GM18505 (cell line): Measurements from ENCODE around the gene RBM33.
"Not testable (repeated sequence)": the region's sequence is repeated elsewhere in the genome, so short reads cannot be mapped to it uniquely, and the experiment has no call there.

Source experiments
- ATAC-seq: cut with Tn5 transposase; IDR thresholded peaks from one replicate; pipeline ENCODE4 v1.9.1; 2021; ENCODE audit not compliant: unreplicated experiment
- POLR2A ChIP-seq: IDR thresholded peaks from 4 replicates; pipeline ENCODE4 v1.6.1; 2011; ENCODE audit warnings: borderline replicate concordance; ENCODE audit not compliant: insufficient read depth, insufficient read length; ENCODE audit errors: extremely low read depth

Gene RBM33

DNA sequence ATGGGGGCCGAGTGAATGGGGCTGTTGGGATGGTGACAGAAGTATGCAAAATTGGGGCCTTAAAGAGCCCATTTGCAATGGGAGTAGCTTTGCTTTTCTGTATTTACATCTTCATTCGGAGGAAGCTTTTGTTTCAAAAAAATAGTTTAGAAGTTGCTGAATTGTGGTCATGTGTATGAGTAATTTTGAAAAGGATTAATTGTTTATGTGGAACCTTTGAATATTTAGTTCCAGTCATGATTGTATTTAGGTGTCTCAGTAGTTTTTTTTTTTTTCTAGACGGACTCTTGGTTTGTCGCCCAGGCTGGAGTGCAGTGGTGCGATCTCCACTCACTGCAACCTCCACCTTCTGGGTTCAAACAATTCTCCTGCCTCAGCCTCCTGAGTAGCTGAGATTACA is 37.2 kb downstream of the RBM33 start:
- no peak for TF ChIP-seq POLR2A
- ATAC-seq = no peak

DNA sequence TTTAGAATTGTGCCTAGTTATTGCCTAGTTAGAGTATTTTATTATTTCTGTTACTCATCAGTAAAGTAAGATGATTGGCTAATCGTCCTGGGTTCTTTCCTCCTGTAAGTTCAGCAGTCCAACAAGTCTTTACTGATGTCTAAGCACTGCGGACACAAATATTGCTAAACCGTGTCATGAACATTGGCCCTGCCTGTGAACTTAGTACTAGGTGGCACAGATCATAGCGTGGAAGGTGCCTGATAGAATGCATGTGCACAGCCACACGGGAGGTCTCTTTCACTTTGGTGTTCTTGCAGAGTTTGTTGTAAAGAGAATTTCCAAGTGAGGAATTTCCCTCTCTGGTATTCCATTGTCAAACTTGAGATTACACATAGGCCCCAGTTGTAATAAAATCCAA is 38.0 kb downstream of the RBM33 start:
- no peak for ATAC-seq
- no peak for TF ChIP-seq POLR2A

DNA sequence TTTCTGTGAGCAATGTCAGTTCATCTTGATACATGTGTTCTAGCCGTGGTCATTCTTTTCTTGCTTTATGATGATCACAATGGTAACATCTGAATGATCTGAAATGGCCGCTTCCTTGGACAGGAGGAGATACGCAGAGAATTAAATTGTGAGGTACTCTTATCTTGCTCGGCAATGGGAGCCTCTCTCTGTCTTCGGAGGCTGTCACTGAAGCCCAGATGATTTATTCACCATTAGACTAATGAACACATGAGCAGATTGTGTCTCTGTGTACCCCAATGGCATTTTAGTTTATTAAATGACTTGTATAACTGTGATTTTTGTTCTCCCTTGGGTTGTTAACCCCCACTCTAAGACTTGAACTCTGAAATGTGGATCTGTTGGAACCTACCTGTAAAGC is 38.6 kb downstream of the RBM33 start:
- no peak for TF ChIP-seq POLR2A
- no peak for ATAC-seq

DNA sequence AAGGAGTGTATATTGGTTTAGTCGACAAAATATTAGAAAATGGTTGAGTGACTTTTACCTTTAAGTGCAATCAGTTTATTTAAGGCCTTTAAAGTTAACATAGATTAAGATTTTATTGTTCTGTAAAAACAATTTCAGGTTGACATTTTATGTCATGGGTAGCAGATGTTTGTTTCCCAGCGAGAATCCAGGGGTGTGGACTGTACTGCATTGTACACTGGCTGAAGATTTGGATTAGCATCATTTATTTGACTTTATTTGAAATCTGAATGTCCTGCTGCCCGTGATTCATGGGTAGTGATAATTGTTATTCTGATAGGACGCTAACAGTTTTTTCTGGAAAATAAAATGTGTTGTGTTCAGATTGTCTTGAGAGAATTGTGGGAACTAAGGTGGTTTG is 39.3 kb downstream of the RBM33 start:
- ATAC-seq = no peak
- TF ChIP-seq POLR2A = no peak

DNA sequence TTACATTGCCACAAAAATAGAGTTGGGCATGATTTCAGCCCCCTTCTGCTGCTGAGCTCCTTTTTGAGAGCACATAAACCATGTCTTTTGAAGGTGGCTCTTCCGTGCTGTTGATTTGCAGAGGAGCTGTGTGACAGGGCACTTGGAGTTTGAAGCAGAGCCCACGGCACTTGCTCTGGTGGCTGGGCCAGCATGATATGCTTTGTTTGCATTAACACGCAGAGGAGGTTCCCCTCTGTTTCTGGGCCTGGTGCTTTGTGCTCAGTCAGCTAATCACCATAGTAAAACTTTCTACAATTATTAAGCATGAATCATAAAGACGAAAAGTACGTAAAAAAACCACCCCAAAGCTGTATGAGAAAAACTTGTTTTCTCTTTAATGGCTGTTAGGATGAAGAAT is 40.1 kb downstream of the RBM33 start:
- no peak for TF ChIP-seq POLR2A
- ATAC-seq = no peak

DNA sequence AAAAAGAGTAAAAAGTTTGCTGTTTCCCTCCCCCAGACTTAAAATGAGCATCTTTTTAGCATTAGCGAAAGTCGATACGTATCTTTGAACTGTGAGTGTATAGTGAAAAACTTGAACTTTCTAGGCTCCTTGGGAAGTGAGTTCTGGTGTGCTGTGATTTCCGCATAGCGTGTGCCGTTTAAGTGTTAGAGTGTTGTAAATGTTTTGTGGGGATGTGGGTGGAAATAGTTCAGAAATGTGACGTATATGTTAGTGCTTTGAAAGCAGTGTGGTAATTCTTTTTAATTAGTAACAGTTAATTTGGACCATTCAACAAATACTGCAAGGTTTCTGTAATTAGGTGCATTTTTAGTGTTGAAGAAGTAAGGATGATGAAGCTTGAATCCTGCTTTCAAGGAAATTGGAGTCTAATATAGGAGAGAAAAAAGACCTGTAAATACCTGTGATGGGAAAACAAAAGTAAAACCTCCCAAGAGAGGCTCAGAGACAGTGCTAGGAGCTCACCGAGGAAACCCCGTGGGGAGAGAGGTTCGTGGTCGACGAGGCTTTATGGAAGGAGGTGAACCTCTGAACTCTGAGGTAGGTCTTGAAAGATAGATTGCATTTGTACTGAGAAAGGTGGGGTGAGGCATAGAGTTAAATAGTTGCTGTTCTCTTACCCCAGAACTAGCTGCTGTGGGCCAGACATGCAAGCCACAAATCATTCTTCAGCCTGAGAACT is 40.8 kb downstream of the RBM33 start:
- no peak for ATAC-seq
- TF ChIP-seq POLR2A = no peak

DNA sequence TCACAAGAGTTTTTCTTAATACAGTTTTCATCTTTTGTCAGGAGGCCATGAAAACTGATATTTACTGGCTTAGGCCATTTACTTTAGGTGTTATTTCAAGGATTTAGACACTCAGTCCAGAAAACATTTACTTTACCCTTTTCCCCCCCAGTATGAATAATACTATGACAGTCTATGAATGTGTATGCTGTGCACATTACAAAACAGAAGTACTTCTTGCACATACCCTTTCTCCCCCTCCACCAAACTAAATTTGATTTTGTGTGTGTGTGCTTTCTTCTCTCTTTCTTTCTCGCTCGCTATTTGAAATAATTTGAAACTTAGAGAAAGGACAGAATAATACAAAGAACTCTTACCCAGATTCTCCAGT is 41.3 kb downstream of the RBM33 start:
- no peak for TF ChIP-seq POLR2A
- ATAC-seq = no peak

DNA sequence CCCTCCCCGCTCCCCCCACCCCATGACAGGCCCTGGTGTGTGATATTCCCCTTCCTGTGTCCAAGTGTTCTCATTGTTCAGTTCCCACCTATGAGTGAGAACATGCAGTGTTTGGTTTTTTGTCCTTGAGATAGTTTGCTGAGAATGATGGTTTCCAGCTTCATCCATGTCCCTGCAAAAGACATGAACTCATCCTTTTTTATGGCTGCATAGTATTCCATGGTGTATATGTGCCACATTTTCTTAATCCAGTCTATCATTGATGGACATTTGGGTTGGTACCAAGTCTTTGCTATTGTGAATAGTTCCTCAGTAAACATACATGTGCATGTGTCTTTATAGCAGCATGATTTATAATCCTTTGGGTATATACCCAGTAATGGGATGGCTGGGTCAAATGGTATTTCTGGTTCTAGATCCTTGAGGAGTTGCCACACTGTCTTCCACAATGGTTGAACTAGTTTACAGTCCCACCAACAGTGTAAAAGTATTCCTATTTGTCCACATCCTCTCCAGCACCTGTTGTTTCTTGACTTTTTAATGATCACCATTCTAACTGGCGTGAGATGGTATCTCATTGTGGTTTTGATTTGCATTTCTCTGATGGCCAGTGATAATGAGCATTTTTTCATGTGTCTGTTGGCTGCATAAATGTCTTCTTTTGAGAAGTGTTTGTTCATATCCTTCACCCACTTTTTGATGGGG is 42.3 kb downstream of the RBM33 start:
- not testable (repeated sequence) for ATAC-seq

DNA sequence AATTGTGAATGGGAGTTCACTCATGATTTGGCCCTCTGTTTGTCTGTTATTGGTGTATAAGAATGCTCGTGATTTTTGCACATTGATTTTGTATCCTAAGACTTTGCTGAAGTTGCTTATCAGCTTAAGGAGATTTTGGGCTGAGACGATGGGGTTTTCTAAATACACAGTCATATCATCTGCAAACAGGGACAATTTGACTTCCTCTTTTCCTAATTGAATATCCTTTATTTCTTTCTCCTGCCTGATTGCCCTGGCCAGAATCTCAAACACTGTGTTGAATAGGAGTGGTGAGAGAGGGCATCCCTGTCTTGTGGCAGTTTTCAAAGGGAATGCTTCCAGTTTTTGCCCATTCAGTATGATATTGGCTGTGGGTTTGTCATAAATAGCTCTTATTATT is 43.8 kb downstream of the RBM33 start:
- ATAC-seq = not testable (repeated sequence)

DNA sequence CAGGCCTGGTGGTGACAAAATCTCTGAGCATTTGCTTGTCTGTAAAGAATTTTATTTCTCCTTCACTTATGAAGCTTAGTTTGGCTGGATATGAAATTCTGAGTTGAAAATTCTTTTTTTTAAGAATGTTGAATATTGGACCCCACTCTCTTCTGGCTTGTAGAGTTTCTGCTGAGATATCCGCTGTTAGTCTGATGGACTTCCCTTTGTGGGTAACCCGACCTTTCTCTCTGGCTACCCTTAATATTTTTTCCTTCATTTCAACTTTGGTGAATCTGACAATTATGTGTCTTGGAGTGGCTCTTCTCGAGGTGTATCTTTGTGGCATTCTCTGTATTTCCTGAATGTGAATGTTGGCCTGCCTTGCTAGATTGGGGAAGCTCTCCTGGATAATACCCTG is 46.2 kb downstream of the RBM33 start:
- ATAC-seq = not testable (repeated sequence)

DNA sequence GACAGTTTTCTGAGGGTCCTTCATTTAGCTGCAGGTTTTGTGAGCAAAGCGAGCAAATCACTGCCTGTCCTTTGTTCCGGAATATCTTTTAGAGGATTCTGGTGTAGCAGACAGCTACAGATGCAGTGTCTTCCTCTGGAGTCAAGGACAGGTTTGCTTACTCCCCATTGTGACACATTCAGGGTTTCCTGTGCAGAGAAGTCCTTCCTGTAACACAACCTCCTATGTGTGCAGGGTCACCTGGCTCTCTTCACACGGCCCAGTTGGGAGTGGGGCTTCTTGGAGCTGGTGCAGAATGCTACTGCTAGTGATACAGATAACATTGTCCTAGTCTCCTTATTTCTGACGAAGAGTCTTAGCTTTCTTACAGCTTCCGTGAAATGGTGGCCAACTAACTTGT is 47.9 kb downstream of the RBM33 start:
- no peak for ATAC-seq
- no peak for TF ChIP-seq POLR2A

DNA sequence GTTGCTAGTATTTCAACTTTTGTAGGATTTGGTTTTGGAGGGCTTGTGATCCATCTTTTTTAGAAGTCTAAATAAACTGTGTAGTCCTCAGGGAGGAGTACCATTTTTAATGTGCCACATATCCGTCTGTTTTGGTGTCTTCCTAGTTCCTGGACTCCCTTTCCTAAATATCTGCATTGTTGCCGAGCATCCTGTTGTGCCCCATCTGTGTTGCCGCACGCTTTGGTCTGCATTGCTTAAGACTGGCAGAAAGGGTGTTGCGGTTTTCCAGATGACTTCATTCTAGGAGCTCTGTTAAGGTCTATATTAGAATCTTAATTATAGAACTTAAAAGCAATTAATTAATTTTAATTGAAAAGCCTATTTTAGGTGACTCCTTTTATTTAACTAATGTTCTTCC is 49.4 kb downstream of the RBM33 start:
- no peak for ATAC-seq
- no peak for TF ChIP-seq POLR2A

DNA sequence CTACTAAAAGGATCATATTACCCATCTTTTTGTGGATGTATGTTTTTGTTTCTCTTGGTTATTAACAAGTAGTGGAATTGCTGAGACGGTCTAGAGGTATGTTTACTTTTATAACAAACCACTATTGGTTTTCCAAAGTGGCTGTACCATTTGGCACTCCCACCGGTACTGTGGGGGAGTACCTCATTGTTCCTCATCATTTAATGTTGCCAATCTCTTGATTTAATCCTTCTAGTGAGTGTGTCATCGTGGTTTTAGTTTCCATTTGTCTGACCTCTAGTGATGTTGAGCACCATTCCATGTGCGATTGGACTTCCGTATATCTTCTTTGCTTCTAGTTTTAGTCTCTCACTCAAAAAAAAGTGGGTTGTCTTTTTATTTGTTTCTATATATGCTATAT is 50.4 kb downstream of the RBM33 start:
- TF ChIP-seq POLR2A = no peak
- no peak for ATAC-seq

DNA sequence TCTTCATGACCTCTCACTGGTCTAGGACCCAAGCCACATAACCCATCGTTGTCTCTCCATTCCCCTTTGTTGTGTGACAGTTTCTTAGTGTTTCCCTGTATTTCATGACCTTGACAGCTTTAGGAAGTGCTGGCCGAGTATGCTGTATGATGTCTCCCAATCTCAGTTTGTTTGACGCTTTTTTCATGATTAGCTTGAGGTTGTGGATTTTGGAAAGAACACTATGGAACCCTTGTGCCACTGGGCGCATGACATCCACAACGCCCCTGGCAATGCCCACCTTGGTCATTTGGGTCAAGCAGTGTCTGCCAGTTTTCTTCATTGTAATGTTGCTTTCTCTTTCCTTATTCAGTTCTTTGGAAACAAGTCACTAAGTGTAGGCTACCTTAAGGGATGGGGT is 52.3 kb downstream of the RBM33 start:
- ATAC-seq = no peak
- no peak for TF ChIP-seq POLR2A

DNA sequence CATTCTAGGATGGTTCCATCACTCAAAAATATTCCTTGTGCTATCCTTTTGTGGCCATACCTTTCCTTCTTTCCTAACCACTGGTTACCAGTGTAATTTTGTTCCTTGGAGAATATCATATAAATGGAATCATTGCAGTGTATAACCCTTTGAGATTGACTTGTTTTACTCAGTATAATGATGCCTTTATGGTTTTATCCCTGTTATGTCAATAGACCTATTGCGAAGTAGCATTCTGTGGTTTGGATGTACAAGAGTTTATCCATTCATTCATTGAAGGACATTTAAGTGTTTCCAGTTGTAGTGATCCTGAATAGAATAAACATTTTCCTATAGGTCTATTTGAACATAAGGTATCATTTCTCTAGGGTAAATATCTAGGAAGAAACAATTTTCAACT is 54.2 kb downstream of the RBM33 start:
- no peak for ATAC-seq
- no peak for TF ChIP-seq POLR2A
